ENCODE results near the gene PLXDC1.

PLXDC1 gene

GRCh38 chr17:39105705-39106104, 45.7 kb downstream of the PLXDC1 start:
- H3K36me3 ChIP-seq (ENCODE audit: control insufficient read depth, low read length) = no peaks in the 10 kb centered on the region
- TF ChIP-seq EZH2phosphoT487 (IDR thresholded peaks at IDR 0.05; ENCODE audit: borderline replicate concordance, low read length) (no peak), CTCF (IDR thresholded peaks at IDR 0.05; ENCODE audit: low read depth, low read length, poor library complexity, severe bottlenecking) (no peak)

GRCh38 chr17:39104657-39105056, 46.8 kb downstream of the PLXDC1 start:
- H3K4me3 ChIP-seq (ENCODE audit: low read length) = no peak overlapping the region
- no peak overlapping the region for H3K4me2 ChIP-seq (ENCODE audit: low read length)
- H3K27ac ChIP-seq (ENCODE audit: low read depth, low read length) = no peak overlapping the region
- H3K4me1 ChIP-seq (ENCODE audit: control insufficient read depth, low read length) = peaks cover 24% of the 10 kb centered on the region
- no peaks in the 10 kb centered on the region for H3F3A ChIP-seq (ENCODE audit: control insufficient read depth, insufficient read depth)
- H3K79me2 ChIP-seq (ENCODE audit: control insufficient read depth, low read length) = no peaks in the 10 kb centered on the region
- no peaks in the 10 kb centered on the region for H3K36me3 ChIP-seq (ENCODE audit: control insufficient read depth, low read length)
- H3K9me3 ChIP-seq (ENCODE audit: control insufficient read depth, insufficient read depth, low read length) = no peaks in the 10 kb centered on the region
- peaks cover 19% of the 10 kb centered on the region for H3K27me3 ChIP-seq (ENCODE audit: control insufficient read depth, low read length)
- no peaks in the 10 kb centered on the region for H4K20me1 ChIP-seq (ENCODE audit: control insufficient read depth, insufficient read depth, low read depth, low read length)
- TF ChIP-seq CTCF (IDR thresholded peaks at IDR 0.05; ENCODE audit: low read depth, low read length, poor library complexity, severe bottlenecking) (no peak), EZH2phosphoT487 (IDR thresholded peaks at IDR 0.05; ENCODE audit: borderline replicate concordance, low read length) (no peak)
- H3K9me2 ChIP-seq (replicated peaks; ENCODE audit: control insufficient read depth, low read length) = no peaks in the 10 kb centered on the region

More at GRCh38 chr17:39105705-39106104, 45.7 kb downstream of the PLXDC1 start:
- H3K4me1 ChIP-seq (ENCODE audit: control insufficient read depth, low read length) = peaks cover 24% of the 10 kb centered on the region
- H3K27ac ChIP-seq (ENCODE audit: low read depth, low read length) = no peak overlapping the region
- H3K79me2 ChIP-seq (ENCODE audit: control insufficient read depth, low read length) = no peaks in the 10 kb centered on the region
- no peaks in the 10 kb centered on the region for H3K9me2 ChIP-seq (replicated peaks; ENCODE audit: control insufficient read depth, low read length)
- no peak overlapping the region for H3K4me2 ChIP-seq (ENCODE audit: low read length)
- no peak overlapping the region for H3K4me3 ChIP-seq (ENCODE audit: low read length)
- no peaks in the 10 kb centered on the region for H3K9me3 ChIP-seq (ENCODE audit: control insufficient read depth, insufficient read depth, low read length)
- no peaks in the 10 kb centered on the region for H3F3A ChIP-seq (ENCODE audit: control insufficient read depth, insufficient read depth)
- H4K20me1 ChIP-seq (ENCODE audit: control insufficient read depth, insufficient read depth, low read depth, low read length) = no peaks in the 10 kb centered on the region
- peaks cover 18% of the 10 kb centered on the region for H3K27me3 ChIP-seq (ENCODE audit: control insufficient read depth, low read length)

- H3K4me2 ChIP-seq (ENCODE audit: low read length) = no peak overlapping the region
- TF ChIP-seq CTCF (IDR thresholded peaks at IDR 0.05; ENCODE audit: low read depth, low read length, poor library complexity, severe bottlenecking) (no peak), EZH2phosphoT487 (IDR thresholded peaks at IDR 0.05; ENCODE audit: borderline replicate concordance, low read length) (no peak)
- peaks cover 24% of the 10 kb centered on the region for H3K27me3 ChIP-seq (ENCODE audit: control insufficient read depth, low read length)
- no peaks in the 10 kb centered on the region for H3K36me3 ChIP-seq (ENCODE audit: control insufficient read depth, low read length)
- no peaks in the 10 kb centered on the region for H3K9me2 ChIP-seq (replicated peaks; ENCODE audit: control insufficient read depth, low read length)
- H3K4me1 ChIP-seq (ENCODE audit: control insufficient read depth, low read length) = peaks cover 24% of the 10 kb centered on the region
- H4K20me1 ChIP-seq (ENCODE audit: control insufficient read depth, insufficient read depth, low read depth, low read length) = no peaks in the 10 kb centered on the region
- no peaks in the 10 kb centered on the region for H3K9me3 ChIP-seq (ENCODE audit: control insufficient read depth, insufficient read depth, low read length)
- no peak overlapping the region for H3K27ac ChIP-seq (ENCODE audit: low read depth, low read length)
- H3K4me3 ChIP-seq (ENCODE audit: low read length) = no peak overlapping the region
- no peaks in the 10 kb centered on the region for H3F3A ChIP-seq (ENCODE audit: control insufficient read depth, insufficient read depth)
- H3K79me2 ChIP-seq (ENCODE audit: control insufficient read depth, low read length) = no peaks in the 10 kb centered on the region
These were observed 47.4 kb downstream of the PLXDC1 start for GRCh38 chr17:39104046-39104445.
